ENCODE results near the gene ROBO1.

- no peak for TF ChIP-seq HDGF (IDR thresholded peaks at IDR 0.05; ENCODE audit: borderline replicate concordance)
- no peak for TF ChIP-seq FOXM1 (IDR thresholded peaks at IDR 0.05; ENCODE audit: borderline replicate concordance)
- TF ChIP-seq PKNOX1 (IDR thresholded peaks at IDR 0.05), result no peak
- TF ChIP-seq ELF4 (IDR thresholded peaks at IDR 0.05), result no peak
- no peak for TF ChIP-seq TARDBP (IDR thresholded peaks at IDR 0.05)
These were observed 537.5 kb downstream of the ROBO1 start for GRCh38 chr3:79230266-79230665.
